Measurements from ENCODE around the gene SELENOT.

SELENOT gene

DNA sequence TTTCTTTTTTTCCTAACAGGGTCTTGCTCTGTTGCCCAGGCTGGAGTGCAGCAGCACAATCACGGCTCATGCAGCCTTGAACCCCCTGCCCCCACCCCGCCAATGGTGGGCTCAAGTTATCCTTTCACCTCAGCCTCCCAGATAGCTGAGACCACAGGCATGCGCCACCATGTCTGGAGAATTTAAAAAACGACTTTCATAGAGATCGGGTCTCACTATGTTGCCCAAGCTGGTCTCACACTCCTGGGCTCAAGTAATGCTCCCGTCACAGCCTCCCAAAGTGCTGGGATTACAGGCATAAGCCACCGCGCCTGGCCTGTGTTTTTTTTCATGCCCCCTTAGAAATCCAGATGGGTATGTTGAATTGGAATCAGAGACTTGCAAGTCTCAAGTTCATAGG is 60.3 kb downstream of the SELENOT start:
- DNase-seq (ENCODE audit: low spot score), result no peak

DNA sequence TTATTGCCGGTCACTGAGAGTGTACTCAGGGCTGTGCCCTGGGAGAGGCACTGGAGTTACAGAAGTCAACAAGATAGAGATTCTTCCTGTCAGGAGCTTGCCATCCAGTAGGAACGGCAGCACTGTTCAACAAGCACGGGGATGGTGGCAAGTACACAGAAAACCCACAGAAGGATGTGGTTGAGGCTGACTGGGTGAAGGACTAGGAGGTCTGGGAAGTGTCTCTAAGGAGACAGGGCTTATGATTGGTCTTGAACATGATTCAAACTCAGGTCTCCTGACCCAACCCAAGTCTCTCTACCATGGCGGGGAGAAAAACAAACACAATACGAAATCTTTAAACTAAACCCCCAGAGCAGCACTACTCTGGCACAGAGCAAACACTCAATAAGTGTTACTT is 63.0 kb downstream of the SELENOT start:
- no peak for DNase-seq (ENCODE audit: low spot score)

DNA sequence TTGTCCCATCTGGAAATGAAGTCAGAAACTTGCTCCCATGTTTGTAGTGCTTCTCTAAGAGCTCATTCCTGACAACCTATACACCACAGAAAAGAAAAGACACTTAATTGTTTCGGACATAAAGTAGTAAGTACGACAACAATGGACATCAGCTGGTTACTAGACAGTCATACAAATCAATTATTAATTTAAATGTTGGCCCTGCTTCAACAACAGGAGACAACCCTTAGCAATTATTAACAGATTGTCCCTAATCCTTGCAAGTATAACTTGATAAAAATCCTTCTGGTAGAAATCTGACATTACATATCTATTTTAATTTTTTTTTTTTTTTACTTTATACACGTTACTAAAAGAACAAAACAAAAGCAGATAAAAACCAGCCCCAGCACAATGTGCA is 70.8 kb downstream of the SELENOT start:
- no peak for DNase-seq (ENCODE audit: low spot score)

DNA sequence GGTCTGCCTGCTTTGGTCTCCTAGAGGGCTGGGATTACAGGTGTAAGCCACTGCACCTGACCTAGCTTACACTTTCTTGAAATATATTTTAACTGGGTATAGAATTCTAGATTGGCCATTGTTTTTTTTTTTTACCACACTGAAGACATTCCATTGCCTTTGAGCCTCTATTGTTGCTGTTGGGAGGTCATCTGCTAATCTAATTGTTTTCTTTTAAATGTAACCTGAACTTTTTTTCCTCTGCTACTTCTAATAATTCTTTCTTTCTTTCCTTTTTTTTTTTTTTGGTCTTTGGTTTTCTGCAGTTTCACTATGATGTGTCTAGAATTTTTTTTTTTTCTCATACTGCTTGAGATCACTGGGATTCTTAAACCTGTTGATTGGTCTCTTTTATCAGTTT is 72.5 kb downstream of the SELENOT start:
- no peak for DNase-seq (ENCODE audit: low spot score)

Measured in hematopoietic multipotent progenitor cell treated with erythropoietin and hydrocortisone succinate and interleukin-3 and kit ligand, for 17 days (in vitro differentiated cells).